Tibial nerve (tissue), 4 donors: ENCODE results near the gene CRB1. TPM values are rescaled to one million over a fixed set of nuclear protein-coding genes. Genes with fewer than 3 reads are reported as not detected.

ENCODE experiments used
- DNase-seq, 2 donors: peaks; one replicate each; pipeline ENCODE4 v3.0.0-alpha.2; 2019; ENCODE audit warnings: low spot score in 2 of 2
- H3K27ac ChIP-seq, 4 donors: fragments of 200-600 bp; sonication (generic) in 3 of 4; one replicate each; pipeline ENCODE4 v1.5.1; 2017 to 2019; ENCODE audit warnings: mild to moderate bottlenecking in 1 of 4
- H3K27me3 ChIP-seq, 2 donors: fragments of 200-600 bp; sonication (generic) in 1 of 2; one replicate each; pipeline versions ENCODE4 v1.5.1 to v1.6.0; 2017 to 2019
- H3K36me3 ChIP-seq, 3 donors: fragments of 200-600 bp; sonication (generic); one replicate each; pipeline ENCODE4 v1.5.1; 2018 to 2019
- H3K4me1 ChIP-seq, 4 donors: fragments of 200-600 bp; sonication (generic) in 3 of 4; one replicate each; pipeline ENCODE4 v1.5.1; 2017 to 2019
- H3K4me3 ChIP-seq, 4 donors: fragments of 200-600 bp; sonication (generic) in 3 of 4; one replicate each; pipeline ENCODE4 v1.5.1; 2017 to 2019; ENCODE audit warnings: mild to moderate bottlenecking in 1 of 4, moderate library complexity in 1 of 4
- H3K9me3 ChIP-seq, 4 donors: fragments of 200-600 bp; sonication (generic) in 3 of 4; one replicate each; pipeline ENCODE4 v1.5.1; 2017 to 2019
- CTCF ChIP-seq, 5 experiments: fragments of 200-600 bp in 3 of 5; fragments of 450-650 bp in 2 of 5; sonication (generic) in 3 of 5; IDR thresholded peaks; one replicate each; pipeline ENCODE4 v1.5.1; 2016 to 2019; ENCODE audit warnings: antibody characterized with exemption in 5 of 5, mild to moderate bottlenecking in 3 of 5, moderate library complexity in 2 of 5
- EP300 ChIP-seq, 2 donors: sonication (generic); formaldehyde crosslinking; IDR thresholded peaks; one replicate each; pipeline ENCODE4 v1.6.1; 2017; ENCODE audit warnings: antibody characterized with exemption in 2 of 2, mild to moderate bottlenecking in 1 of 2
- POLR2A ChIP-seq, 2 donors: fragments of 450-650 bp; IDR thresholded peaks; one replicate each; pipeline ENCODE4 v1.6.1; 2017; ENCODE audit warnings: antibody characterized with exemption in 2 of 2, mild to moderate bottlenecking in 2 of 2, moderate library complexity in 2 of 2
- WGBS, 2 donors: methylation state at CpG; one replicate each; pipeline ENCODE4 v1.1.5; 2018; 5-methylcytosine and 5-hydroxymethylcytosine counted together
- total RNA-seq, 4 donors: library from RNA; depleted of rRNA; stranded (reverse); fragments of >200 nt; gene quantifications; one replicate each; pipeline ENCODE4 v1.1.0, GENCODE V29; 2016

The CRB1 gene
- total RNA-seq, 4 donors from 2014 or later: 0.60 to 4.0 (median 1.7) TPM

DNA sequence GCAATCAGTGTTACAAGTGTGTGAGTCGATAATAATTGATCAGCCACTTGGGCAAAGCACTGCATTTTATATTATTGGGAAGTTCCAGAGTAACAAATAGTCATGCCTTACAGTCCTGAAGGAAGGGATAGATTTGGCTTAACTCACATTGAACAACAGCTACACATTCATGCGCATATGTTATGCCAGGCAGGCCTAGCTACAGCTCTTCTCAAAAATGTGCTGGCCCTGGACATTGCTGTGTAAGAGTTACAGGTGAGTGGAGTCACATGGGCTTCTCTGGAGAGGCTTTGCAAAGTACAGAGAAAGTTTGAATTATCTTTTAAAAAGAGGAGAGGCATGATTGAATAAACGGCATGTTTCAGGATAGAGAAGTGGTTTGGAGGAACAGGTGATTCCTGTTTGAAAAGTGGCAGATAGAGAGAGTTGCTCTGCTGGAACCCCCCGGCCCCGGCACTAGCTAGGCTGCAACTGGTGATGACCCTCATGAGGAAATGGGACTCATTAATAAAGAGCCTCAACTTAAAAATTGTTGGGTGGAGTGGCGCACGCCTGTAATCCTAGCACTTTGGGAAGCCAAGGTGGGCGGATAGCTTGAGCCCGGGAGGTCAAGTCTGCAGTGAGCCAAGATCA lies 200.6 kb downstream of the CRB1 start:
- no peaks in the 10 kb centered on the region for H3K36me3 ChIP-seq
- peaks cover 0 to 10% (median 0%) of the 10 kb centered on the region in 4 donors for H3K4me1 ChIP-seq
- 81 to 83% methylated on average over 9 of the region's 9 CpGs for WGBS, 2 donors
- no peak overlapping the region for H3K27ac ChIP-seq
- no peak for DNase-seq
- H3K27me3 ChIP-seq: no peaks in the 10 kb centered on the region
- no peak overlapping the region for H3K4me3 ChIP-seq
- no peaks in the 10 kb centered on the region for H3K9me3 ChIP-seq
- no peak for TF ChIP-seq POLR2A (IDR thresholded peaks at IDR 0.05)
- no peak for TF ChIP-seq EP300 (IDR thresholded peaks at IDR 0.05)
- no peak for TF ChIP-seq CTCF (IDR thresholded peaks at IDR 0.05)

- no peak for DNase-seq
- H3K27ac ChIP-seq: no peak overlapping the region
- no peak for TF ChIP-seq CTCF (IDR thresholded peaks at IDR 0.05)
- TF ChIP-seq EP300 (IDR thresholded peaks at IDR 0.05): no peak
- TF ChIP-seq POLR2A (IDR thresholded peaks at IDR 0.05): no peak
- 58 to 62% methylated on average over 7 of the region's 7 CpGs for WGBS, 2 donors
- H3K9me3 ChIP-seq: no peaks in the 10 kb centered on the region
- H3K4me3 ChIP-seq: no peak overlapping the region
- peaks cover 0 to 5% (median 0%) of the 10 kb centered on the region in 4 donors for H3K4me1 ChIP-seq
- H3K27me3 ChIP-seq: no peaks in the 10 kb centered on the region
- H3K36me3 ChIP-seq: no peaks in the 10 kb centered on the region
Measured at GRCh38 chr1:197469620-197470210, 201.7 kb downstream of the CRB1 start.

- DNase-seq: no peak
- Histone ChIP-seq H3K4me1 (peaks cover 0 to 5% (median 0%) of the 10 kb centered on the region in 4 donors), H3K27me3 (no peaks in the 10 kb centered on the region), H3K36me3 (no peaks in the 10 kb centered on the region), H3K9me3 (no peaks in the 10 kb centered on the region), H3K4me3 (no peak overlapping the region), H3K27ac (no peak overlapping the region)
- 79% methylated on average over 1 of the region's 1 CpG for WGBS, 2 donors
- TF ChIP-seq POLR2A (IDR thresholded peaks at IDR 0.05): no peak
- no peak for TF ChIP-seq CTCF (IDR thresholded peaks at IDR 0.05)
- no peak for TF ChIP-seq EP300 (IDR thresholded peaks at IDR 0.05)
Measured at GRCh38 chr1:197470330-197470729, 202.3 kb downstream of the CRB1 start.

DNA sequence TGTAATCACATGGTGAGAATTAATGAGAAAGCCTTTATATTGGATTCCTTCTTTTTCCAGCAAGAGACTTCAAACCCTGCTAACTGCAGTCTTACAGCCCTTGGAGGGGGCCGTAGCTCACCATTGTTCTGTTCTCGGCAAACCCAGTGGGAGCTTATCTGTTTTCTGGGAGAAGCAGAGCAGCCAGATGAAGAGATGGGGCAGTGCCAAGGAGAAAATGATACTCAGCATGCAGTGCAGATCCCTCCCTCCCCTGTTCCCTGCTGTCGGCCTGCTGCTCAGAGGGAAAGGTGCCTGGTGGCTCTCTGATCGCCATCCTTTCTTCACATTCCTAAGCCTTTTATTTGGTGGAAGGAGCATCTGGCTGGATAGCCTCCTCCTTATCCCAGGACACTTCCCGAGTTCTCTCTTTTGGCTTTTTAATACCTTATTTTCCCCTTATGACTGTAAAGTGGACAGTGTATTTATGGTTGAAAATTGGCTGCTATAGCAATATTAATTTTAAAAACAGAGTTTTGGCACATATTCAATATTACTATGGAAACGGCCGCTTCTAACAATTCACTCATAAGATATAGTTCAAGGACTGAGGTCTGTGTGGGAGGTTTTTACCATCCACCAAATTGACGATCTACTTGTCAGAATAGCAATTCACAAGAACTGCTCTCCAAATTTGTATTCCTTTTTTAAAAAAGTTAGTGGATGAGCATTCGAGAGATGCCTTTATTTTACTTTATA lies 203.4 kb downstream of the CRB1 start:
- H3K27me3 ChIP-seq: no peaks in the 10 kb centered on the region
- H3K4me3 ChIP-seq: no peak overlapping the region
- H3K4me1 ChIP-seq: peaks cover 0 to 5% (median 0%) of the 10 kb centered on the region in 4 donors
- TF ChIP-seq POLR2A (IDR thresholded peaks at IDR 0.05) (no peak), EP300 (IDR thresholded peaks at IDR 0.05) (no peak), CTCF (IDR thresholded peaks at IDR 0.05) (no peak)
- WGBS, 2 donors: 32 to 37% methylated on average over 9 of the region's 9 CpGs
- no peaks in the 10 kb centered on the region for H3K9me3 ChIP-seq
- H3K36me3 ChIP-seq: no peaks in the 10 kb centered on the region
- no peak for DNase-seq
- H3K27ac ChIP-seq: no peak overlapping the region

- H3K27me3 ChIP-seq: no peaks in the 10 kb centered on the region
- 75 to 83% methylated on average over 3 of the region's 3 CpGs for WGBS, 2 donors
- H3K9me3 ChIP-seq: no peaks in the 10 kb centered on the region
- H3K4me3 ChIP-seq: no peak overlapping the region
- H3K27ac ChIP-seq: no peak overlapping the region
- peaks cover 0 to 5% (median 0%) of the 10 kb centered on the region in 4 donors for H3K4me1 ChIP-seq
- TF ChIP-seq CTCF (IDR thresholded peaks at IDR 0.05) (no peak), POLR2A (IDR thresholded peaks at IDR 0.05) (no peak), EP300 (IDR thresholded peaks at IDR 0.05) (no peak)
- DNase-seq: no peak
- no peaks in the 10 kb centered on the region for H3K36me3 ChIP-seq
Measured at GRCh38 chr1:197472141-197472540, 204.1 kb downstream of the CRB1 start.
